ENCODE data around the gene KRT6A.

GRCh38 chr12:52530366-52530765, 37.3 kb upstream of the KRT6A start:
- TF ChIP-seq CTCF (IDR thresholded peaks at IDR 0.05) (no peak), POLR2A (IDR thresholded peaks at IDR 0.05) (no peak)

Measured in Peyer's patch (tissue), 4 donors.